Activated CD8-positive, alpha-beta T cell treated with anti-CD3 and anti-CD28 coated beads for 36 hours (primary cell): ENCODE results near the gene NXF1. TPM values are rescaled to one million over a fixed set of nuclear protein-coding genes. Genes with fewer than 3 reads are reported as not detected.
"Not testable (repeated sequence)": the region's sequence is repeated elsewhere in the genome, so short reads cannot be mapped to it uniquely, and the experiment has no call there.

Experiments used
- ATAC-seq: fragments of 200-7000 bp; cut with Tn5 transposase; one replicate; pipeline ENCODE4 v1.10.0; 2021; ENCODE audit warnings: mild to moderate bottlenecking, moderate library complexity
- CTCF ChIA-PET: fragments of 350-600 bp; sonication (Branson Sonifier 250); formaldehyde crosslinking; loops from one replicate; lab custom pipeline; 2021; ENCODE audit warnings: antibody characterized with exemption; lab: Charles Lee
- POLR2A ChIA-PET: fragments of 350-600 bp; sonication (Branson Sonifier 250); formaldehyde crosslinking; loops from one replicate; lab custom pipeline; 2021; ENCODE audit warnings: antibody characterized with exemption; lab: Charles Lee
- DNase-seq: peaks from one replicate; pipeline ENCODE4 v3.0.0-alpha.2; 2020
- H3K27ac Mint-ChIP-seq: one replicate; pipeline ENCODE4 v1.8.0; 2021; ENCODE audit warnings: mild to moderate bottlenecking, mixed read lengths
- H3K27me3 Mint-ChIP-seq: one replicate; pipeline ENCODE4 v1.8.0; 2021; ENCODE audit warnings: mixed read lengths
- H3K36me3 Mint-ChIP-seq: one replicate; pipeline ENCODE4 v1.8.0; 2021; ENCODE audit warnings: low read depth, mixed read lengths
- H3K4me1 Mint-ChIP-seq: one replicate; pipeline ENCODE4 v1.8.0; 2021; ENCODE audit warnings: low read depth, mixed read lengths
- H3K4me3 Mint-ChIP-seq: one replicate; pipeline ENCODE4 v1.8.0; 2021; ENCODE audit warnings: mild to moderate bottlenecking, moderate library complexity, mixed read lengths
- H3K9me3 Mint-ChIP-seq: one replicate; pipeline ENCODE4 v1.8.0; 2021; ENCODE audit warnings: mixed read lengths
- CTCF ChIP-seq: fragments of 200-600 bp; IDR thresholded peaks from one replicate; pipeline ENCODE4 v1.8.0; 2022; ENCODE audit warnings: antibody characterized with exemption, mild to moderate bottlenecking
- intact Hi-C: fragments of 100-400 bp; cut with micrococcal nuclease; formaldehyde crosslinking; loops from one replicate; pipeline ENCODE4 v1.10.0; 2022
- total RNA-seq, 2 experiments: library from RNA; stranded (reverse); gene quantifications; one replicate each; pipeline ENCODE4 v1.2.3, GENCODE V29; 2021

NXF1 gene
- total RNA-seq, 2 experiments from 2014 or later = 80.9 to 90.0 TPM

DNA sequence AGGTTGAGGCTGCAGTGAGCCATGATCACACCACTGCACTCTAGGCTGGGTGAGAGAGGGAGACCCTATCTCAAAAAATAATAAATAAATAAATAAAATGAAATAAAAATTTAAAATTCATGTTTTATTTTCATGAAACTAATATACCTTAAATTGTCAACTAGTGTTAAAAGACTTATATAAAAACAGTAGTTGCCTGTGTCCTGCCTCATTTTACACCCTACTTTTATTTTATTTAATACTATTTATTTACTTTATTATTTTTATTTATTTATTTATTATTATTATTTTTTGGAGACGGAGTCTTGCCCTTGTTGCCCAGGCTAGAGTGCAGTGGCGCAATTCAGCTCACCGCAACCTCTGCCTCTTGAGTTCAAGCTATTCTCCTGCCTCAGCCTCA lies 38.9 kb upstream of the NXF1 start:
- H3K4me1 Mint-ChIP-seq = peaks cover 12% of the 10 kb centered on the region
- POLR2A ChIA-PET = interaction anchor here (5.0 to 17.2 kb wide), 2 partner anchors 9 to 40 kb away, joined by 112 to 997 read pairs; partner anchors contain the start of gene SLC3A2
- no peak for TF ChIP-seq CTCF

GRCh38 chr11:62843466-62843865 lies 38.2 kb upstream of the NXF1 start:
- H3K27ac Mint-ChIP-seq = peak overlapping the region; percentile 67
- no peaks in the 10 kb centered on the region for H3K9me3 Mint-ChIP-seq
- H3K4me3 Mint-ChIP-seq = no peak overlapping the region
- intact Hi-C loops = loop anchor here (10.0 kb wide), 1 partner anchor 249 kb away; the partner anchor contains the start of gene TUT1
- no peak for TF ChIP-seq CTCF
- peaks cover 12% of the 10 kb centered on the region for H3K4me1 Mint-ChIP-seq
- CTCF ChIA-PET = no interaction called here
- no peak for ATAC-seq
- peaks cover 9% of the 10 kb centered on the region for H3K36me3 Mint-ChIP-seq
- POLR2A ChIA-PET = interaction anchor here (0.7 to 17.2 kb wide), 7 partner anchors 9 to 90 kb away, joined by 3 to 997 read pairs (median 6); partner anchors contain the start of genes SLC3A2, STX5 and ZBTB3
- H3K27me3 Mint-ChIP-seq = no peaks in the 10 kb centered on the region
- no peak for DNase-seq

More for the DNA sequence above, 38.9 kb upstream of the NXF1 start:
- H3K27me3 Mint-ChIP-seq = no peaks in the 10 kb centered on the region
- peaks cover 4% of the 10 kb centered on the region for H3K36me3 Mint-ChIP-seq
- H3K9me3 Mint-ChIP-seq = no peaks in the 10 kb centered on the region
- H3K4me3 Mint-ChIP-seq = no peak overlapping the region
- no peak for DNase-seq
- intact Hi-C loops = loop anchor here (10.0 kb wide), 1 partner anchor 249 kb away; the partner anchor contains the start of gene TUT1
- peak overlapping the region; percentile 67 for H3K27ac Mint-ChIP-seq
- ATAC-seq = no peak
- CTCF ChIA-PET = interaction anchor here (0.6 kb wide), 1 partner anchor 32 kb away, joined by 3 read pairs; no protein-coding TSS in a partner anchor

DNA sequence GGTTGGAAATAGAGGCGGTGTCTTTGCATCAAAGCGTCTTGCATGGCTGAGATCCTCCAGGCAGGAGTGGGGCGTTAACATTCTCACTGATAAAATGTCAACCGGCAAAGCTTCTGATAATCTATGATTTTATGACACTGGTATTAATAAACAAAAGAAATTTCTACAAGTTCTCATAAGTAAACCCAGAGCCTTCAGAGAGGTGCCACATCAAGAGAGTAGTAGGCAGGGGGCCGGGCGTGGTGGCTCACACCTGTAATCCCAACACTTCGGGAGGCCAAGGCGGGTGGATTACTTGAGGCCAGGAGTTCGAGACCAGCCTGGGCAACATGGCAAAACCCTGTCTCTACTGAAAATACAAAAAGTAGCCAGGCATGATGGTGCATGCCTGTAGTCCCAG lies 37.7 kb upstream of the NXF1 start:
- peaks cover 12% of the 10 kb centered on the region for H3K4me1 Mint-ChIP-seq
- intact Hi-C loops = loop anchor here (10.0 kb wide), 1 partner anchor 248 kb away; the partner anchor contains the start of gene TUT1

DNA sequence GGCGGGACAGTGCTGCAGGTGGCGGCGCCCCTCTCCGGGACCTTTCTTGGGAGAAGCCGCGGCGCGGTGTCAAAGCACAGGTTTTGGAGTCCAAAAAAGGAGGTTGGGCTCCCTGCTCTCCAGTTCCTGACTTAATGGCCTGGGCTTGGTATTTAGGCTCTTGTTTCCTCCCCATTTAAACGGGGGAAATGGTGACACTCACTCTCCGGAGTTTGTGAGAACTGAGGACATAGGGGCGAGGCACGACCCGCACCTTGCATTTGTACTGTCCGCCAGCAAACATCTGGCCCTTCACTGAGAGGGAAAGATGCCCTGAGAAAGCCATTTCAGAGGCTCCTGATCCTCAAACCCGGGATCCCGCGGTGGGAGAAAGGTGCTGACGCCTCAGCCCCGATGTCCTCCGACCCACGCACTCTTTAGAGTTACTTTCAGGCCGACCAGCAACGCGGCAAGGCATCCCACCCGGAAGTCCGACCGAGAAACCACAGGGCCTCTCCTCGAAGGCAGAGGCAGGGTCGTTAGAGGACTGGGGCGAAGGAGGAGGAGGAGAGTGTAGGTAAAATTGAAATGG lies 37.0 kb upstream of the NXF1 start:
- Mint-ChIP-seq H3K27ac (no peak overlapping the region), H3K27me3 (no peaks in the 10 kb centered on the region), H3K4me3 (no peak overlapping the region), H3K9me3 (no peaks in the 10 kb centered on the region), H3K4me1 (peaks cover 18% of the 10 kb centered on the region), H3K36me3 (peaks cover 15% of the 10 kb centered on the region)
- ATAC-seq = no peak
- intact Hi-C loops = loop anchor here (10.0 kb wide), 1 partner anchor 247 kb away; the partner anchor contains the start of gene TUT1
- no peak for TF ChIP-seq CTCF
- peak; percentile 76 for DNase-seq
- CTCF ChIA-PET = interaction anchor here (1.0 to 3.4 kb wide), 2 partner anchors 54 to 56 kb away, joined by 4 to 33 read pairs; partner anchors contain the start of gene TMEM179B
- POLR2A ChIA-PET = interaction anchor here (0.8 to 17.2 kb wide), 36 partner anchors 10 to 1462 kb away, joined by 3 to 997 read pairs (median 7); partner anchors contain the start of genes BSCL2, EML3, GNG3 and HNRNPUL2

More for the DNA sequence above, 37.7 kb upstream of the NXF1 start:
- H3K27ac Mint-ChIP-seq, H3K27me3 Mint-ChIP-seq, DNase-seq, H3K36me3 Mint-ChIP-seq, ATAC-seq, H3K9me3 Mint-ChIP-seq, H3K4me3 Mint-ChIP-seq: not testable (repeated sequence)
- ChIA-PET POLR2A (interaction anchor here (0.7 to 17.2 kb wide), 9 partner anchors 10 to 114 kb away, joined by 3 to 997 read pairs (median 6); partner anchors contain the start of genes HNRNPUL2, SLC3A2, STX5 and TMEM179B), CTCF (interaction anchor here (1.0 kb wide), 1 partner anchor 56 kb away, joined by 4 read pairs; no protein-coding TSS in a partner anchor)

GRCh38 chr11:62841361-62842170 lies 36.3 kb upstream of the NXF1 start:
- no peak for TF ChIP-seq CTCF
- CTCF ChIA-PET = interaction anchor here (0.6 to 3.4 kb wide), 5 partner anchors 10 to 250 kb away, joined by 3 to 33 read pairs (median 6); partner anchors contain the start of genes STX5, TMEM179B and TUT1
- peaks cover 22% of the 10 kb centered on the region for H3K4me1 Mint-ChIP-seq
- no peaks in the 10 kb centered on the region for H3K27me3 Mint-ChIP-seq
- intact Hi-C loops = loop anchor here (1.0 to 10.0 kb wide), 2 partner anchors 12 to 247 kb away; partner anchors contain the start of gene TUT1
- H3K36me3 Mint-ChIP-seq = peaks cover 17% of the 10 kb centered on the region
- DNase-seq (peak; percentile 88), ATAC-seq (peak; percentile 70)
- no peaks in the 10 kb centered on the region for H3K9me3 Mint-ChIP-seq
- no peak overlapping the region for H3K4me3 Mint-ChIP-seq
- no peak overlapping the region for H3K27ac Mint-ChIP-seq
- POLR2A ChIA-PET = interaction anchor here (0.5 to 17.2 kb wide), 74 partner anchors 9 to 1463 kb away, joined by 3 to 997 read pairs (median 5); partner anchors contain the start of genes B3GAT3, BSCL2, C11orf98 and CSKMT

GRCh38 chr11:62840721-62841360 lies 35.6 kb upstream of the NXF1 start:
- not testable (repeated sequence) for H3K4me3 Mint-ChIP-seq, H3K9me3 Mint-ChIP-seq, H3K27me3 Mint-ChIP-seq, H3K27ac Mint-ChIP-seq
- Mint-ChIP-seq H3K4me1 (peaks cover 27% of the 10 kb centered on the region), H3K36me3 (peaks cover 20% of the 10 kb centered on the region)
- ChIA-PET POLR2A (interaction anchor here (0.5 to 17.2 kb wide), 75 partner anchors 8 to 1947 kb away, joined by 3 to 997 read pairs (median 5); partner anchors contain the start of genes B3GAT3, BSCL2, C11orf98 and CSKMT), CTCF (interaction anchor here (0.7 to 3.4 kb wide), 6 partner anchors 9 to 249 kb away, joined by 3 to 33 read pairs (median 5); partner anchors contain the start of genes STX5, TMEM179B and TUT1)
- ATAC-seq = peak; percentile 10
- intact Hi-C loops = loop anchor here (1.0 to 10.0 kb wide), 2 partner anchors 12 to 246 kb away; partner anchors contain the start of gene TUT1
- DNase-seq = peak; percentile 89
